NK-92 (cell line): Measurements from ENCODE around the gene CPLX3.

Source experiments
- DNase-seq: peaks from one replicate; lab custom pipeline; 2025; ENCODE audit not compliant: unreplicated experiment; lab: John Stamatoyannopoulos, UW

CPLX3 gene

DNA sequence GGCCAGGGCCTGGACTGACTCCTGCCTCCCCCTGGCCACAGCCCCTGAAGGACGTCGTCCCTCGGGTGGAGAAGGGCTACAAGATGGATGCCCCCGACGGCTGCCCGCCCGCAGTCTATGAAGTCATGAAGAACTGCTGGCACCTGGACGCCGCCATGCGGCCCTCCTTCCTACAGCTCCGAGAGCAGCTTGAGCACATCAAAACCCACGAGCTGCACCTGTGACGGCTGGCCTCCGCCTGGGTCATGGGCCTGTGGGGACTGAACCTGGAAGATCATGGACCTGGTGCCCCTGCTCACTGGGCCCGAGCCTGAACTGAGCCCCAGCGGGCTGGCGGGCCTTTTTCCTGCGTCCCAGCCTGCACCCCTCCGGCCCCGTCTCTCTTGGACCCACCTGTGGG is 24.1 kb upstream of the CPLX3 start:
- DNase-seq, result no peak

DNA sequence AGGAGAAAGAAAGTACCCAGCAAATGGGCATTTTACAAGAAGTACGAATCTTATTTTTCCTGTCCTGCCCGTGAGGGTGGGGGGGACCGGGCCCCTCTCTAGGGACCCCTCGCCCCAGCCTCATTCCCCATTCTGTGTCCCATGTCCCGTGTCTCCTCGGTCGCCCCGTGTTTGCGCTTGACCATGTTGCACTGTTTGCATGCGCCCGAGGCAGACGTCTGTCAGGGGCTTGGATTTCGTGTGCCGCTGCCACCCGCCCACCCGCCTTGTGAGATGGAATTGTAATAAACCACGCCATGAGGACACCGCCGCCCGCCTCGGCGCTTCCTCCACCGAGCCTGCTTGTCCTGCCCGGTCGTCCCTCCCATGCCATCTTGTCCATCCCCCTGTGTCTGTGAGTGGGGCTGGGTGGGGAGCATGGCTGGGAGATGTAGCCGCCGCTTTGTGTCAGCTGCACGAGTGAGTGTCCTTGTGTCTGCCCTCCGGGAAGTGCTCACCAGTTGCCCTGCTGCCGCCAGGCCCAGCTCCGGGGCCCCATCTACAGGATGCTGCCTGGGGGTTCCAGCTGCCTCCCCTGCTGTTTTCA is 23.5 kb upstream of the CPLX3 start:
- no peak for DNase-seq

DNA sequence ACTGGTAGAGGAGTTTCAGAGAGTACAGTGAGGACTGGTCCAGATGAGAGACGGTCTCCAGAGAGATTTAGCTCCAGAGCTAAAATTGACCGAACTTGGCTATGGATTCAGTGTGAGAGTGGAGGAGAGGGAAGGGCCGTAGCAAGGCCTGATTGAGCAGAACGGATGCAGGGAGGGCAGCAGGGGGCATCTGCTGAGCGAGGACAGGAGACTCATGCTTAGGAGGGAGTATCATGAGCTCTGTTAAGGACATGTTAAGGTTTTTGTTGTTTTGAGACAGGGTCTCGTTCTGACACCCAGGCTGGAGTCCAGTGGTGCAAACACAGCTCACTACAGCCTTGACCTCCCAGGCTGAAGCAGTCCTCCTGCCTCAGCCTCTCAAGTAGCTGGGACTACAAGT is 21.5 kb upstream of the CPLX3 start:
- DNase-seq, result no peak

DNA sequence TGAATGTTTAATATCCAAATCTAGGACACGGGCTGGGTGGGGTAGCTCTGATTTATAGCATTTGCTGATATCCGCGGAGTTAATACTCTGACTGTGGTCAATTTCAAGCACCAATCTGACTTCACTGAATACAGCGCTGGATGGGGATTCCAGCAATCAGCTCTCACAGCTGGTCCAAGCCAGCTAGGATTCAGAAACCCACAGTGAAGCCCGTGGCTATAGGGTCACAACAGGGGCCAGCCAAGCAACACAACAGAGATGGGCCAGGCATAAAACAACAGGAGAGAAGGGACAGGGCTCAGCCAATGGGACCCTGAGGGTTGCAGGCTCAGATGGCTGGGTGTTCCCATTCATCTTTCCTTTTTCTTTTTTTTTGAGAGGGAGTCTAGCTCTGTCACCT is 19.1 kb upstream of the CPLX3 start:
- DNase-seq, result no peak

DNA sequence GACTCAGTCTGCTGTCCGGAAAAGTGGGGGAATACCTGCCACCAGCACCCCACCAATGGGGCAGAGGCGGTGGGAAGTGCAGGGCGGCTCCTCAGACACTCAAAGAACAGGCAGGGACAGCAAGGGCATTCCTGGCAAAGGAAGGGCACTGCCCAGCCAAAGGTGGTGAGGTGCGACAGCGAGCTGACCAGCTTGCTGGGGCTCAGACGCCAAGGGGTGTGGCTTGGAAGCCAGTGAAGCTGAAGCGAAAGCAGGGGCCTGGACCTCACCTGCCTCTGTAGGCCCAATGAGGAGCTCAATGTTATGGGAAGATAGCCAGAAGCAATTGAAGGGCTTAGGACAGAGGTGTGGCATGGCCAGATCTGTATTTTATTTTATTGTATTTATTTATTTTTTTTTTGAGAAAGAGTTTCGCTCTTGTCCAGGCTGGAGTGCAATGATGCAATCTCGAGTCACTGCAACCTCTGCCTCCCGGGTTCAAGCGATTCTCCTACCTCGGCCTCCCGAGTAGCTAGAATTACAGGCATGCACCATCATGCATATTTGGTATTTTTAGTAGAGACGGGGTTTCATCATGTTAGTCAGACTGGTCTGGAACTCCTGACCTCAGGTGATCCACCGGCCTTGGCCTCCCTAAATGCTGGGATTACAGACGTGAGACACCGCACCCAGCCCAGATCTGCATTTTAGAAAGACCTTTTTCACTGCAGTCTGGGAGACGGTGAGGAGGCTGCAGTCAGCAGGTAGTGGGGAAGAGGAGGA is 18.2 kb upstream of the CPLX3 start:
- no peak for DNase-seq

DNA sequence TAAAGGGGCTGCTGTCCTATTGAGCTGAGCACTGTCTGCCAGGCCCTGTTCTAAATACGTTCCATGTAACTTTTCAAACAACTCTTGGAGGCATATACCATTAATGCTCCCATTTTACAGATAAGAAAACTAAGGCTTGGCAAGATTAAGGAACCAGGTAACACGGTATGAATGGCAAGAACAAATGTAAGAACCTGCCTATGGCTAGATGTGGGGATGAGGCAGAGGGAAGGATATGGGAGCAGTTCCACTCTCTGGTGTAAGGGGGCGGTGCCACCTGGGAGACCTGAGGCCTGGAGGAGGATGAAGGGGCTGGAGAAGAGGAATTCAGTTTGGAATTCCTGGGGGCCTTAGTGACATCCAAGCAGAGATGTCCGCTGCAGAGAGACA is 17.6 kb upstream of the CPLX3 start:
- no peak for DNase-seq

DNA sequence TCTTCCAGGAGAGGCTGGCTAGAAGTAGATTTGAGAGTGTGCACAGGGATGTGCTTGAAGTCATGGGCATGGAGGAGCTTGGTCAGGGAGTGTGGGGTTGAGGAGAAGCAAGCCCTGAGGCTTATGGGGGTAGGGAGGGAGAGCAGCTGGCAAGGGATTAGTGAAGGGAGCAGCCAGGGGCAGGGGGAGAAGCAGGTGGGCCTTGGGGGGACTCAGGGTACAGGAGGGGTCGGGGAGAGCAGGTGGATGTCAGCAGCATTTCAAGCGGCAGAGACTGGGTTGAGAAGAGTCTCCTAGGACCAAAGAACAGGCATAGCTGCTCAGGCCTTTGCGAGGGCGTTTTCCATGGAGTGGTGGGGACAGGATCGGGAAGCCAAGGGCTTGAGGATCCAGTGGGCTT is 17.2 kb upstream of the CPLX3 start:
- DNase-seq, result no peak

DNA sequence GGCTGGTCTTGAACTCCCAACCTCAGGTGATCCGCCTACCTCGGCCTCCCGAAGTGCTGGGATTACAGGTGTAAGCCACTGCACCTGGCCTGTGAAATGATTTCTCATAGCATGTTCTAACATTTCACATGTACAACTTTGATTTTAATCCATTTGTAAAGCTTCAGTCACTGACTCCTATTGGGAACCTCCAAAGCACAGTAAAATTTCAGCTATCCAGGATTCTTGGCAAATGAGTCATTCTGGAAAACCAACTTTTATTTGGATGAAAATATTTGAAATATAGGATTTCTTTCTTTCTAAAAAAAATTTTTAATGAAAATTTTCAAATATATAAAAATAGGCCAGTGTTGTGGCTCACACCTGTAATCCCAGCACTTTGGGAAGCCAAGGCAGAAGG is 16.5 kb upstream of the CPLX3 start:
- DNase-seq, result no peak

DNA sequence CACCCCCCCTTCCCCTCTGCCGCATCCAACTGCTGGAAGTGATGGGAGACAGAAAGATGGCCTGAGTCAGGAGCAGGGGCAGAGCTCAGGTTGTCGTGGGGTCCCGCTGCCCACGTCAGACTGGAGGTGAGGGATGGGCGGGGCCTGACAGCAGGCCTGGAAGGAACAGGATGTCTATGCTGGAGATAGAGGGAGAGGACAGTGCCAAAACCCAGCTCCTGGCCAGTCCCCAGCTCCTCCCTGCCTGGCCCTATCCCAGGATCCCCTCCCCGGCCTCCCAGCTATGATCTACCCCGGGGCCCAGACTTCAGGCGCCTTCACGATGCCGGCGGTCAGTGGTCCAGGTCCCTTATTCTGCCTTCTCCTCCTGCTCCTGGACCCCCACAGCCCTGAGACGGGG is 13.9 kb upstream of the CPLX3 start, which contains the start of gene LMAN1L:
LMAN1L (plus strand) TSS at position 303 of the 400 bp plus-strand sequence; CDS start at position 323, 20 bp downstream.
- DNase-seq, result no peak

DNA sequence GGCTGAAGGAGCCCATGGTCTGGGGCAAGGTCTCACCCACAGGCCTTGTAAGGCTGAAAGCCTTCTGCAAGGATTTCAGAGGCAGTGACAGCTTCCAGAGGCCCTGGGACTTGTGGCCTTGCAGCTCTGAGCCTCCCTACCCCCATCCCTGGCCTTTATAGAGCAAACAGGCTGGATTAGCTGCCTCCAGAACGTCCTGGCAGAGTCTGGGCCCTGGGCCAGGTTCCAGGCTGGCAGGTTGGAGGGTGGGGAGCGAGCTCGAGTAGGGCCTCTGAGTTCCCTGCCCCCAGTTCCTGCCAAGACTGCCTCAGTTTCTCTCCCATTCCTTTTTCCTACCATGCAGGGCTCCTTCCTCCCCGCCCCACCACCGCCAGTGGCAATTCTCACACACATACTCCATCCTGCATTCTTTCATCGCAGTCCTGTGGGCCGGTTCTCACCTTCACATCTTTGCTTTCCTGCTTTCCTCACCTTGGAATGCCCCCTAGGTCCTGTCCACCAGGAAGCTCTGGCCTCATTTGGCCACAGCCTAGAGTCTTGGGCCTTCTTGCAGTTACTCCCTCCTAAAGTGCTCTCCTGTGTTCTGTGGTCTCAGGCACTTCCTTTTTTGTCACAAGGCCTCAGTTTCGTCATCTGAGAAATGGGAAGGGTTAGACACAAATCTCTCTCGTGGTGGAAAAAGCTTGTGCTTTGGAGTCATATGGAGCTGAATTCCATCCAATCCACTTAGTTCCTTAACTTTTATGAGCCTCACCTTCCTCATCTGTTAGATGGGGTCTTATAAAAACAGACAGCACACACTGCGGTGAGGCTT is 11.1 kb upstream of the CPLX3 start:
- DNase-seq, result no peak

DNA sequence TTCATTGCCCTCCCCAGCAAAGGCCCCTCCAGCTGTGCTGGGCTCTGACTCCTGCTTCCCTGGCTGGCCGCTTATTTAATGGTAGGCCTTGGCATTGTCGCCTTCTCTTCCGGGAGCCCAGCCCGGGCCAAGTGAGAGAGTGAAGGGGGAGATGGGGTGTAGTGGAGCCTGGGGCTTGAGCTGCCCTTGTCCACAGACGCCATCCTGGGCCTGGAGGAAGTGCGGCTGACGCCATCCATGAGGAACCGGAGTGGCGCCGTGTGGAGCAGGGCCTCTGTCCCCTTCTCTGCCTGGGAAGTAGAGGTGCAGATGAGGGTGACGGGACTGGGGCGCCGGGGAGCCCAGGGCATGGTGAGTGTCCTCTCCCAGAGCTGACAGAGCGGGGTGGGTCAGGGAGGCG is 10.5 kb upstream of the CPLX3 start:
- no peak for DNase-seq

DNA sequence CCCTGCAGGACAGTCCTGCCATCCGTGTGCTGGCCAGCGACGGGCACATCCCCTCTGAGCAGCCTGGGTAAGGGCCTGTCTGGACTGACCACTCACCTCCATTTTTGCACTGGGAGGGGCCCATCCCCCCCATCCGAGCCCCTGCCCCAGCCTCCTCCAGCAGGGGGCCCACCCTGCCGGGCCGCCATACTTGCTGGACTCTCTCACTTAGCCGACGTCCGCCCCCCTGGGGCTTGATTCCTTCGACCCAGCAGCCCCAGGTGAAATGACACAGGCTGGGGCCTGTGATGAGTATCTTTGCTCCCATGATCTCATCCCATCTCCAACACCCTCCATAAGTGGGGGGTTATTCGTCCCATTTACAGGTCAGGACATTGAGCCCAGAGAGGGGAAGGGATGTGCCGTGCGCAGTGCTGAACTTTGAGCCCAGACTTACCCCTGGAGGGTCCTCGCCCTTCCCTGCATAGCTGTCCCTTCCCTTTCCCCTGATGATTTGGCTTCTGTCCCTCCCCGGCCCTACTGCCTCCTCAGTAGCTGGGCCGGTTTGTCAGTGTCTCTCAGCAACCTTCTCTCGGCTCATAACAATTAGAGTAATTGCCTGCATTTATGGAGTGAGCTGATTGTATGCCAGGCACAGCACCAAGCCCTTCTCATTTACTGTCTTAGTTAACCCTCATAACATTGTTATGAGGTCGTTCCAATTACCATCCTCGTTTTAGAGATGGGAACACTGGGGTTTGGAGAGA is 9.6 kb upstream of the CPLX3 start:
- no peak for DNase-seq

DNA sequence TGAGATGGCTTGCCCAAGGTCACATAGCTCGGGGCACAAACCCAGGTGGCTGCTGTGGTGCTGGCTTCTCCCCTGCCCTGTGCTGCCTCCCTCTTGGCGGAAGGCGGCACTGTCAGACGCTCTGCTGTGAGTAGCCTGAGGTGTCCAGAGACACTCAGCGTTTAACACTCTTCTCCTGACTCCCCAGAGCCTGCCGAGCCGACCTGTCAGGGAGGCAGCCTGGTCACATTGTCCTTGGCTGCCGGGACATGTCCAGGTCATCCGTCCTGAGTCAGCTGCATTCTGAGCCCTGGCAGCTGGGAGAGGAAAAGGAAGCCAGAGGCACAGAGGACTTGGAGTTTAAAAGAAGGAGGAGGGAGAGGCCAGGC is 9.1 kb upstream of the CPLX3 start:
- no peak for DNase-seq

DNA sequence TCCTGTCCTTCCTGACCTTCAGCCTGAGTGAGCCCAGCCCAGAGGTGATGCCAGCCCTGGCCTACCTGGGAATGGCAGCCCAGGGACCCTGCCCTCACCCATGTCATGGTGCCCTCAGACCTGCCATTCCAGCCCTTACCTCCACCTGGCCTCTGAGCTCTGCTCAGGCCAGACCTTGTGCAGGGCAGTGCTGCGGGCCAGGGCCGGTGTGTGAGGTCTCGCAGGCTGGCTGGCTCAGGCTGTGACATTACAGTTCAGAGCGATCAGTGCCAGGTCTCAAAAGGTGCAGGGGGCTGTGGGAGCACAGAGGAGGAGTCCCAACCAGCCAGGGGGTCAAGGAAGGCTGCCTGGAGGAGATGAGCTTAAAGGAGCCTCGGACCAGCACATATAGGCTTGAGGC is 6.4 kb upstream of the CPLX3 start:
- no peak for DNase-seq

DNA sequence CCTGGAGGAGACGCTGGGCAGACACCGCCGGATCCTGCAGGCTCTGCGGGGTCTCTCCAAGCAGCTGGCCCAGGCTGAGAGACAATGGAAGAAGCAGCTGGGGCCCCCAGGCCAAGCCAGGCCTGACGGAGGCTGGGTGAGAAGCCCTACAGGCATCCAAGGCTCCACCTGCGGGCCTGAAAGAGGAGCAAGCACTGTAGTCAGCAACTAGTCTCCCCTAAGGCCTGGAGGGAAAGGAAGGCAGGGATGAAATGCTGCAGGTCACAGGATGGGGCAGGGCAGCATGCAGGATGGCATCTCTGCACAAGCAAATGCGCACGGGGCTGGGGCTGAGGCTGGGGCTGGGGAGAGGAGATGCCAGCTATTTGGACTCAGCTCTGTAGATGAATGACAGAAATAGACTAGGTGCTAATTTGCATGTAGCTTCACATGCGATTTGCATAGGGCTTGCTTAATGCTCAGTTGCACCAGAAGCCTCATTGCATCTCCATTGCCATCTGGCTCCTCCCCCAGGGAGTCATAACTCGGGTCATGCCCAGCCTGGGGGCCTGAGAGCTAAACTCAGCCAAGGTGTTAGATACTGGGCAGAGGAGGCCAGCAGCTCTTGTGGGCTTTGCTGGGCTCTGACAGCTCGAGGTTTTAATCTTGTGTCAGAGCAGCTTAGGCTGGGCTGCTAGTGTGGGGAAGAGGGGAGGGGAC is 5.2 kb upstream of the CPLX3 start:
- DNase-seq, result no peak

DNA sequence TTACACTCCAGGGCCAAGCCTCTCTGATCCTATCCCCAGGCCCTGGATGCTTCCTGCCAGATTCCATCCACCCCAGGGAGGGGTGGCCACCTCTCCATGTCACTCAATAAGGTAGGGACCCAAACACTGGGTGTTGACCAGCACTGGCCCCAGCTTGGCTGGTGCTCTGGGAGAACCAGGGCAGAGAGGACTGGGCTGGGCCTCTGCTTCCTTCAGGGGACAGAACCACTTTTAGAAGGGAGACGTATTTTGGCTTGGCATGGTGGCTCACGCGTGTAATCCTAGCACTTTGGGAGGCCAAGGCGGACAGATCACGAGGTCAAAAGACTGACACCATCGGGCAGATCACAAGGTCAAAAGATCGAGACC is 4.7 kb upstream of the CPLX3 start:
- DNase-seq, result no peak

DNA sequence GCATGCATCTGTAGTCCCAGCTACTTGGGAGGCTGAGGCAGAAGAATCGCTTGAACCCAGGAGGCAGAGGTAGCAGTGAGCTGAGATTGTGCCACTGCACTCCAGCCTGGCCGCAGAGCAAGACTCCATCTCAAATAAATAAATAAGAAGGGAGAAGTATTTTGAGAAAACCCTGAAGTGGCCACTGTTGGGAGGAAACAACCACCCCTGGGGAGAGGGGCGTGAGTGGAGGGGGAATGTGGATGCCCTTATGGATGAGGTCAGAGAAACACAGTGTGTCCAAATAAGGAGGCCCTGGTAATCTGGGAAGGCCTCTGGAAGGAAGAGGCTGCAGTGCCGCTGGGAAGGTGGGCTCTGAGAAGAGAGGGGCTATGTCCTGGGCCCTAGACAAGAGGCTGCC is 4.2 kb upstream of the CPLX3 start:
- no peak for DNase-seq

DNA sequence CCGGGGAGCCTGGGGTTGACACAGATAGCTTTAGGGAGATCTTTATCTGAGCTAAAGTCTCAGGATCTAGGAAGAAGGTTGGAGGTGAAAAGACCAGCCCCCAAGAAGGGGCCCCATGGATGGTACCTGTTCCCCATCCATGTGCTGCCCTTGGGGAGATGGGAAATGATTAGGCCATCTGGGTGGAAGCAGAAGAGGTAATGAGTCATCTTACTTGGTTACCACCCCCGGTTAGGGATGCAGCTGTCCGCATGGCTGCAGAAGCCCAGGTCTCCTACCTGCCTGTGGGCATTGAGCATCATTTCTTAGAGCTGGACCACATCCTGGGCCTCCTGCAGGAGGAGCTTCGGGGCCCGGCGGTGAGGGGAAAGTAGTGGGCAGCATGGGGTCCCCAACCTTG is 3.1 kb upstream of the CPLX3 start:
- no peak for DNase-seq

DNA sequence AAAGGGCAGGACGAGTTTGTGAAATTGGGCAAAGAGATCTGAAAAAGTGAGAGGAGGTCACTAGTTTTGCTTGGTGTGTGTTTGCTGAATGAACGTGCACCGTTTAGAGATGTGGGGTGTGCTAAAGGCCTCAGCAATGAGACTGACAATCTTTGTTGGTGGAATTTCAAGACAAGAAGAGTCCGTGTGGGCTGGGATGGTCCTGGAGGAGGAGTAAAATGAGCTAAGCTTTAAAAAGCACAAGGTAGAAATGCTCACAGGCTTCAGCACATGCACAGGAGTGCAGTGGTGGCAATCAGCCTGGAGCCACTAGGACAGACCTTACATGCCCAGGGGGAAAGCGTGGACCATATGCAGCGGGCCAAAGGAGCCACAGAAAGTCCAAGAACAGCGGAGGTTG is 1.5 kb upstream of the CPLX3 start:
- no peak for DNase-seq

DNA sequence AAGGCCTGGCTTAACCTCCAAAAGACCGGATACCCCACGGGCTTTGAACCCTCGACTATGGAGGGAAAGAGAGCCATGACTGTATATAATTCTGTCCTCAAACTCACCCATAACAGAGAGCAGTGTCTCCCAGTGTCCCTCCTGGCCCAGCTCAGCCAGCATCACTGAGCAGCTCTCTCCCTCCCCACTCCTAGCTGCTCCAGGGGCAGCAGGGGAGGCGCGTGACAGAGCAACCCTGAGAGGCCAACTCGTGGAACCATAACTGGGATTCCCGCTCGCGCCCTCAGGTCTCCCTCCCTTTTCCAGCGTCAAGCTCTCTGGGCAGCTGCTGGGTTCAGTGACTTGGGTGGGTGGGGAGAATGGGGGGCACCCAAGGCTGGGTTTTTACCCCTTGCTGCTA is 561 bp upstream of the CPLX3 start:
- no peak for DNase-seq

DNA sequence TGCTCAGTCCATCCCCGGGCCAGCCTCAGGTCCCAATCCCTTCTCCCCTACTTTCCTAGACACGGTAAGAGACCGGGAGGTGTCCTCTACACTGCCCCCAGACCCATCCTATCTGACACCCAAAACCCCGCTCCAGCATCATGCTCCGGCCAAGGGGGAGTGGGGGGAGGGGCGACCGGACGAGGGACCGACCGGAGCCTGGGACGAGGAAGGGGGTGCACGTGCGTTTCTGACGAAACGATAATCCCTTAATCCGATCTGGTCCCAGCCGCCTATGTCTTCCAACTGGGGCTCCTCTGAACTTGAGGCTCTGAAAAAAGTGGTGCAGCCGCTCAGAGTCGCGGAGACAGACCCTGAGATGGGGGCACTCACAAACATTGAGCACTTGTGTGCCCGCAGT is 494 bp downstream of the CPLX3 start:
- DNase-seq, result no peak
